ENCODE data around the gene POFUT2.

The POFUT2 gene

GRCh38 chr21:45226540-45227326 is 61.0 kb downstream of the POFUT2 start:
- TF ChIP-seq TAF1 (IDR thresholded peaks at IDR 0.05; ENCODE audit: borderline replicate concordance, insufficient read depth, low read length) (no peak), SIN3A (IDR thresholded peaks at IDR 0.05; ENCODE audit: borderline replicate concordance, insufficient read depth, low read length) (no peak), FOXP2 (optimal IDR thresholded peaks at IDR 0.05; ENCODE audit: borderline replicate concordance, extremely low read depth, extremely low read length, insufficient read depth) (no peak), POLR2AphosphoS5 (IDR thresholded peaks at IDR 0.05; ENCODE audit: low read depth, low read length) (no peak)
- TF ChIP-seq, protein P1, sequence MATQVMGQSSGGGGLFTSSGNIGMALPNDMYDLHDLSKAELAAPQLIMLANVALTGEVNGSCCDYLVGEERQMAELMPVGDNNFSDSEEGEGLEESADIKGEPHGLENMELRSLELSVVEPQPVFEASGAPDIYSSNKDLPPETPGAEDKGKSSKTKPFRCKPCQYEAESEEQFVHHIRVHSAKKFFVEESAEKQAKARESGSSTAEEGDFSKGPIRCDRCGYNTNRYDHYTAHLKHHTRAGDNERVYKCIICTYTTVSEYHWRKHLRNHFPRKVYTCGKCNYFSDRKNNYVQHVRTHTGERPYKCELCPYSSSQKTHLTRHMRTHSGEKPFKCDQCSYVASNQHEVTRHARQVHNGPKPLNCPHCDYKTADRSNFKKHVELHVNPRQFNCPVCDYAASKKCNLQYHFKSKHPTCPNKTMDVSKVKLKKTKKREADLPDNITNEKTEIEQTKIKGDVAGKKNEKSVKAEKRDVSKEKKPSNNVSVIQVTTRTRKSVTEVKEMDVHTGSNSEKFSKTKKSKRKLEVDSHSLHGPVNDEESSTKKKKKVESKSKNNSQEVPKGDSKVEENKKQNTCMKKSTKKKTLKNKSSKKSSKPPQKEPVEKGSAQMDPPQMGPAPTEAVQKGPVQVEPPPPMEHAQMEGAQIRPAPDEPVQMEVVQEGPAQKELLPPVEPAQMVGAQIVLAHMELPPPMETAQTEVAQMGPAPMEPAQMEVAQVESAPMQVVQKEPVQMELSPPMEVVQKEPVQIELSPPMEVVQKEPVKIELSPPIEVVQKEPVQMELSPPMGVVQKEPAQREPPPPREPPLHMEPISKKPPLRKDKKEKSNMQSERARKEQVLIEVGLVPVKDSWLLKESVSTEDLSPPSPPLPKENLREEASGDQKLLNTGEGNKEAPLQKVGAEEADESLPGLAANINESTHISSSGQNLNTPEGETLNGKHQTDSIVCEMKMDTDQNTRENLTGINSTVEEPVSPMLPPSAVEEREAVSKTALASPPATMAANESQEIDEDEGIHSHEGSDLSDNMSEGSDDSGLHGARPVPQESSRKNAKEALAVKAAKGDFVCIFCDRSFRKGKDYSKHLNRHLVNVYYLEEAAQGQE (IDR thresholded peaks at IDR 0.05; ENCODE audit: insufficient read depth in 1 of 2, low read depth in 2 of 2, low read length in 2 of 2): no peak

GRCh38 chr21:45225741-45226327 is 61.9 kb downstream of the POFUT2 start:
- TF ChIP-seq, protein P1 (IDR thresholded peaks at IDR 0.05; ENCODE audit: insufficient read depth in 1 of 2, low read depth in 2 of 2, low read length in 2 of 2): no peak
- no peak for TF ChIP-seq SIN3A (IDR thresholded peaks at IDR 0.05; ENCODE audit: borderline replicate concordance, insufficient read depth, low read length)
- TF ChIP-seq POLR2AphosphoS5 (IDR thresholded peaks at IDR 0.05; ENCODE audit: low read depth, low read length): no peak
- no peak for TF ChIP-seq TAF1 (IDR thresholded peaks at IDR 0.05; ENCODE audit: borderline replicate concordance, insufficient read depth, low read length)
- no peak for TF ChIP-seq FOXP2 (optimal IDR thresholded peaks at IDR 0.05; ENCODE audit: borderline replicate concordance, extremely low read depth, extremely low read length, insufficient read depth)

DNA sequence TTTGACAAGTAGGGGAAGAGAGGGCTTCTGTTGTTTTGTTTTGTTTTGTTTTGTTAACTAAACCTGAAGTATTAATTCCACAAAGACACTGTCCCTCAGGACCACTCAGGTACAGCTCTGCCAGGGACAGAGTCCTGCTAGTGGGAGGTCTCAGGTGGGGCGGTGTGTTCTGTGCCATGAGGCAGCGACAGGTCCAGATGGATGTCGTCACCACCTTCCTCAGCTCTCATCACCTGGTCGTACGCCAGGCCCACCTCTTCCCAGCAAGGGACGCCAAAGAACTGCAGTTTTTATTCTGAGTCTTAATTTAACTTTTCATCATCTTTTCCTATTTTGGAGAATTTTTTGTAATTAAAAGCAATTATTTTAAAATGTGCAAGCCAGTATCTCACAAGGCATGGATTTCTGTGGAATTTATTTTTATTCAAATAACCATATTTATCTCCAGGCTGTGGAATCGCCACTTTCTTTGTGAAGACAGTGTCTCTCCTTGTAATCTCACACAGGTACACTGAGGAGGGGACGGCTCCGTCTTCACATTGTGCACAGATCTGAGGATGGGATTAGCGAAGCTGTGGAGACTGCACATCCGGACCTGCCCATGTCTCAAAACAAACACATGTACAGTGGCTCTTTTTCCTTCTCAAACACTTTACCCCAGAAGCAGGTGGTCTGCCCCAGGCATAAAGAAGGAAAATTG is 62.5 kb downstream of the POFUT2 start:
- TF ChIP-seq FOXP2 (optimal IDR thresholded peaks at IDR 0.05; ENCODE audit: borderline replicate concordance, extremely low read depth, extremely low read length, insufficient read depth): no peak
- TF ChIP-seq SIN3A (IDR thresholded peaks at IDR 0.05; ENCODE audit: borderline replicate concordance, insufficient read depth, low read length): no peak
- no peak for TF ChIP-seq POLR2AphosphoS5 (IDR thresholded peaks at IDR 0.05; ENCODE audit: low read depth, low read length)
- TF ChIP-seq, protein P1 (IDR thresholded peaks at IDR 0.05; ENCODE audit: insufficient read depth in 1 of 2, low read depth in 2 of 2, low read length in 2 of 2): no peak
- TF ChIP-seq TAF1 (IDR thresholded peaks at IDR 0.05; ENCODE audit: borderline replicate concordance, insufficient read depth, low read length): no peak

- TF ChIP-seq POLR2AphosphoS5 (IDR thresholded peaks at IDR 0.05; ENCODE audit: low read depth, low read length) (no peak), TAF1 (IDR thresholded peaks at IDR 0.05; ENCODE audit: borderline replicate concordance, insufficient read depth, low read length) (no peak), SIN3A (IDR thresholded peaks at IDR 0.05; ENCODE audit: borderline replicate concordance, insufficient read depth, low read length) (no peak), FOXP2 (optimal IDR thresholded peaks at IDR 0.05; ENCODE audit: borderline replicate concordance, extremely low read depth, extremely low read length, insufficient read depth) (no peak)
- TF ChIP-seq, protein P1 (IDR thresholded peaks at IDR 0.05; ENCODE audit: insufficient read depth in 1 of 2, low read depth in 2 of 2, low read length in 2 of 2): no peak
Observed at GRCh38 chr21:45224189-45224938, 63.3 kb downstream of the POFUT2 start.

Data from PFSK-1 (cell line).